ENCODE results near the gene SON.
"Not testable (repeated sequence)": the region's sequence is repeated elsewhere in the genome, so short reads cannot be mapped to it uniquely, and the experiment has no call there.

The SON gene

GRCh38 chr21:33619726-33620125 lies 76.9 kb downstream of the SON start:
- Mint-ChIP-seq H3K36me3 (ENCODE audit: low read depth) (peaks cover 21% of the 10 kb centered on the region), H3K27ac (no peak overlapping the region)

GRCh38 chr21:33622253-33622652 lies 79.4 kb downstream of the SON start:
- Mint-ChIP-seq H3K36me3 (ENCODE audit: low read depth) (peaks cover 20% of the 10 kb centered on the region), H3K27me3 (ENCODE audit: low read depth) (no peaks in the 10 kb centered on the region), H3K4me1 (ENCODE audit: low read depth) (peaks cover 3% of the 10 kb centered on the region), H3K9me3 (no peaks in the 10 kb centered on the region), H3K4me3 (no peak overlapping the region), H3K27ac (no peak overlapping the region)
- DNase-seq (ENCODE audit: low spot score), result no peak

More at GRCh38 chr21:33619726-33620125, 76.9 kb downstream of the SON start:
- Mint-ChIP-seq H3K4me3 (no peak overlapping the region), H3K9me3 (no peaks in the 10 kb centered on the region), H3K4me1 (ENCODE audit: low read depth) (peaks cover 2% of the 10 kb centered on the region), H3K27me3 (ENCODE audit: low read depth) (no peaks in the 10 kb centered on the region)
- no peak for DNase-seq (ENCODE audit: low spot score)

- not testable (repeated sequence) for H3K27me3 Mint-ChIP-seq (ENCODE audit: low read depth); H3K27ac Mint-ChIP-seq; H3K4me1 Mint-ChIP-seq (ENCODE audit: low read depth)
Measured at GRCh38 chr21:33626151-33626550, 83.3 kb downstream of the SON start.

More at GRCh38 chr21:33626151-33626550, 83.3 kb downstream of the SON start:
- not testable (repeated sequence) for DNase-seq (ENCODE audit: low spot score); H3K4me3 Mint-ChIP-seq; H3K9me3 Mint-ChIP-seq
- H3K36me3 Mint-ChIP-seq (ENCODE audit: low read depth), result peaks cover 15% of the 10 kb centered on the region

Measured in T-helper 2 cell treated with Interferon-gamma antibody and Interleukin-4, amounts not matched to agents 5 μg/mL and 100 μg/mL, for 36 hours (primary cell).